Measurements from ENCODE around the gene PHLDA1.
"Not testable (repeated sequence)": the region's sequence is repeated elsewhere in the genome, so short reads cannot be mapped to it uniquely, and the experiment has no call there.

PHLDA1 gene

DNA sequence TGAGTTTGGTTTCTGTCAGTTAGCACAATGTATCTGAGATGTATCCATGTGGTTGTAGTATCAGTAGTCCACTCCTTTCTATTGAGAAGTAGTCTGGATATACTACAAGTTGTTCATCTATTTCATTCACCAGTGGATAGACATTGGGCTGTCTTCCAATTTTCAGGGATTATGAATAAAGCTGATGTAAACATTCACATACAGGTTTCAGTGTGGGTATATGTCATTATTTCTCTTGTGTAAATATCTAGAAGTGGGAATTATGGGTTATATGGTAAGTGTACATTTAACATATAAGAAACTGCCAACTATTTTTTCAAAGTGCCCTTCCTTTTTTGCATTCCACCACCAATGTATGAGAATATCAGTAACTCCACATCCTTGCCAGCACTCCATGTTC lies 35.9 kb downstream of the PHLDA1 start:
- H3K9me3 ChIP-seq (ENCODE audit: control insufficient read depth, low read depth, low read length): no peaks in the 10 kb centered on the region
- no peak overlapping the region for H3K4me3 ChIP-seq (ENCODE audit: low read length)
- H3K27me3 ChIP-seq (ENCODE audit: control insufficient read depth, insufficient read depth, low read length): no peaks in the 10 kb centered on the region
- H3K36me3 ChIP-seq (ENCODE audit: control insufficient read depth, low read depth, low read length): no peaks in the 10 kb centered on the region
- no peaks in the 10 kb centered on the region for H3K4me1 ChIP-seq (ENCODE audit: control insufficient read depth, low read depth, low read length)
- no peak overlapping the region for H3K27ac ChIP-seq (ENCODE audit: low read length)
- no peak overlapping the region for H3K9ac ChIP-seq (ENCODE audit: low read length)

DNA sequence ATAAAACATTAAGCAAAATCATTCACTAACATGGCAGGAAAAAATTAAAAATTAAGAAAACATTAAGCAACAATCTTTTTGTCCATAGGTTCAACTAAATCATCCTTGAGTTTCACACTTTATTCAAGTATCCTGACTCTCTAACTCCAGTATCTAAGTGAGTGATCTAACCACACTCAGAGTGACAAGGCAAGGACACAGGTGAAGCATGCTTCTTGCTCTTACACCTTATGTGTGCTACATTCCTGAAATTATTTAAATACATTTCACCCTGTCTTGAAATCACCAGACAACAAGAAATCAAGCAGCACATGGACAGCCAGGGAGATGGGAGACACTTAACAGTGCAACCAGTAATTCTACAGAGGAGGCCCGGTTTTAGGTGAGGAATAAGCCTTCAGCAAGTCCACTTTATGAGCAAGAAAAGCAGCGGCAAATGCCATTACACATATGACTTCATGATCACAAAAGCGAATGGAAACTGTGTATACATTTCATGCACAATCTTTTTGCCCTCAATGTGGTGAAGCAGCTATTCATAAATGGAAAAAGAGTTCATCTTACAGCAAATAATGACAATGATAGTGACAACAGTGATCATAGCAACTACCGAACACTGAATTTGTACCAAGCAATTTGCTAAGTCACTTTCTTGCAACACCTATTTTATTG lies 37.4 kb downstream of the PHLDA1 start:
- H3K4me3 ChIP-seq (ENCODE audit: low read length): no peak overlapping the region
- no peak overlapping the region for H3K27ac ChIP-seq (ENCODE audit: low read length)
- no peaks in the 10 kb centered on the region for H3K9me3 ChIP-seq (ENCODE audit: control insufficient read depth, low read depth, low read length)
- H3K27me3 ChIP-seq (ENCODE audit: control insufficient read depth, insufficient read depth, low read length): no peaks in the 10 kb centered on the region
- H3K4me1 ChIP-seq (ENCODE audit: control insufficient read depth, low read depth, low read length): no peaks in the 10 kb centered on the region
- no peaks in the 10 kb centered on the region for H3K36me3 ChIP-seq (ENCODE audit: control insufficient read depth, low read depth, low read length)
- H3K9ac ChIP-seq (ENCODE audit: low read length): no peak overlapping the region

DNA sequence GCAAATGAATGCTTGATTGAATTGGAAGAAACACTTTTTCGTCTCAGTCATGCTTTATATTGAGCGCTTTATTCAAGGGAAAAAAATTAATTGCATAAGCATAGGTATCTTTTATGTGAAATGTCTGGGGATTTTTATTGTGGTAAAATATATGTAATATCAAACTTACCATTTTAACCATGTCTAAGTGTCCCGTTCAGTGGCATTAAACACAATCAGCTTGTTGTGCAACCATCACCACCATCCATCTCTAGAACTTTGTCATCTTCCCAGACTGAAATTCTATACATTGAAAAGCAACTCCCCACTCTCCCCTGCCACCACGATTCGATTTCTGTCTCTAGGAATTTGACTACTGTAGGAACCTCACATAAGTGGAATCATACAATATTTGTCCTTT lies 39.8 kb downstream of the PHLDA1 start:
- Histone ChIP-seq H3K36me3 (ENCODE audit: control insufficient read depth, low read depth, low read length) (no peaks in the 10 kb centered on the region), H3K9ac (ENCODE audit: low read length) (no peak overlapping the region), H3K4me3 (ENCODE audit: low read length) (no peak overlapping the region), H3K4me1 (ENCODE audit: control insufficient read depth, low read depth, low read length) (peaks cover under 1% of the 10 kb centered on the region), H3K9me3 (ENCODE audit: control insufficient read depth, low read depth, low read length) (no peaks in the 10 kb centered on the region), H3K27me3 (ENCODE audit: control insufficient read depth, insufficient read depth, low read length) (no peaks in the 10 kb centered on the region), H3K27ac (ENCODE audit: low read length) (no peak overlapping the region)

- H3K9me3 ChIP-seq (ENCODE audit: control insufficient read depth, low read depth, low read length): no peaks in the 10 kb centered on the region
These were observed 41.2 kb downstream of the PHLDA1 start for GRCh38 chr12:75990189-75990912.

DNA sequence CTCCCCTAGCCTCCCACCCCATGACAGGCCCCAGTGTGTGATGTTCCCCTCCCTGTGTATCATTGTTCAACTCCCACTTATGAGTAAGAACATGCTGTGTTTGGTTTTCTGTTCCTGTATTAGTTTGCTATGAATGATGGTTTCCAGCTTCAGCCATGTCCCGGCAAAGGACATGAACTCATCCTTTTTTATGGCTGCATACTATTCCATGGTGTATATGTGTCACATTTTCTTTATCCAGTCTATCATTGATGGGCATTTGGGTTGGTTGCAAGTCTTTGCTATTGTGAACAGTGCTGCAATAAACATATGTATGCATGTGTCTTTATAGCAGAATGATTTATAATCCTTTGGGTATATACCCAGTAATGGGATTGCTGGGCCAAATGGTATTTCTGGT lies 43.9 kb downstream of the PHLDA1 start:
- H3K4me1 ChIP-seq (ENCODE audit: control insufficient read depth, low read depth, low read length); H3K27me3 ChIP-seq (ENCODE audit: control insufficient read depth, insufficient read depth, low read length); H3K9me3 ChIP-seq (ENCODE audit: control insufficient read depth, low read depth, low read length); H3K27ac ChIP-seq (ENCODE audit: low read length); H3K4me3 ChIP-seq (ENCODE audit: low read length); H3K9ac ChIP-seq (ENCODE audit: low read length); H3K36me3 ChIP-seq (ENCODE audit: control insufficient read depth, low read depth, low read length): not testable (repeated sequence)

More at GRCh38 chr12:75990189-75990912, 41.2 kb downstream of the PHLDA1 start:
- H3K4me3 ChIP-seq (ENCODE audit: low read length): no peak overlapping the region
- H3K9ac ChIP-seq (ENCODE audit: low read length): no peak overlapping the region
- no peaks in the 10 kb centered on the region for H3K36me3 ChIP-seq (ENCODE audit: control insufficient read depth, low read depth, low read length)
- H3K4me1 ChIP-seq (ENCODE audit: control insufficient read depth, low read depth, low read length): peaks cover 8% of the 10 kb centered on the region
- no peak overlapping the region for H3K27ac ChIP-seq (ENCODE audit: low read length)
- no peaks in the 10 kb centered on the region for H3K27me3 ChIP-seq (ENCODE audit: control insufficient read depth, insufficient read depth, low read length)

DNA sequence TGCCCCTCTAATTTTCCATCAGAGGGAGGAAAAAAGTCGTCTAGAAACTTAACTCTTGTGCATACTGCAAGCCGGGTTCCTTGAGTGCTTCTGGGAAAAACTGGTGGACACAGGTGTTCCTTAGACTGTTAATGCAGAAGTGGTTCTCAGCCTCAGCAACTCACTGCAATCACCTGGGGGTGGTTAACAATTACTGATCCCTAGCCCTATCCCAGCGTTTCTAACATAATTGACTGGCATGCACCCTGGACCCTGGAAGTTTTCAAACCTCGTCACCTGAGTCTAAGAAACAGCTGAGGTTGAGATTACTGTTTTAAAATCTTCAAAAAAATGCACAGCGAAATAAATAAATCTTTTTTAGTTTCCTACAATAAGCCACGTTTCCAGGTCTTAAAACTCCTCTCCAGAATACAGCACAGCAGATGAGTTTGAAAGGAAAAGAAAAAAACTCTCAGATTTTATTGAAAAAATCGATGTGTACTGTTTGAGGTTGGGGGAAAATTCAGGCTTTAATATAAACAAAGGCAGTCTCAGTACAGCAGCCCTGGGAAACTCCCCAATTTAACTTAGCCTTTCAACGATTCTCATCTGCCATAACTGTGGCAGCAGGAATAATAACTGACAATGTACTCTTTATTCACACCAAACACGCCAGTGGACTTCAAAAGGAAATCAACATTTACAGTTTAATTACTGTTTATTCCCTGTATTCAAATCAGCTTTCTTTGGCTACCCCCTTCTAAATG lies 45.4 kb downstream of the PHLDA1 start:
- Histone ChIP-seq H3K27me3 (ENCODE audit: control insufficient read depth, insufficient read depth, low read length) (no peaks in the 10 kb centered on the region), H3K9me3 (ENCODE audit: control insufficient read depth, low read depth, low read length) (no peaks in the 10 kb centered on the region), H3K36me3 (ENCODE audit: control insufficient read depth, low read depth, low read length) (no peaks in the 10 kb centered on the region), H3K9ac (ENCODE audit: low read length) (no peak overlapping the region), H3K27ac (ENCODE audit: low read length) (no peak overlapping the region), H3K4me1 (ENCODE audit: control insufficient read depth, low read depth, low read length) (peaks cover 8% of the 10 kb centered on the region), H3K4me3 (ENCODE audit: low read length) (no peak overlapping the region)

DNA sequence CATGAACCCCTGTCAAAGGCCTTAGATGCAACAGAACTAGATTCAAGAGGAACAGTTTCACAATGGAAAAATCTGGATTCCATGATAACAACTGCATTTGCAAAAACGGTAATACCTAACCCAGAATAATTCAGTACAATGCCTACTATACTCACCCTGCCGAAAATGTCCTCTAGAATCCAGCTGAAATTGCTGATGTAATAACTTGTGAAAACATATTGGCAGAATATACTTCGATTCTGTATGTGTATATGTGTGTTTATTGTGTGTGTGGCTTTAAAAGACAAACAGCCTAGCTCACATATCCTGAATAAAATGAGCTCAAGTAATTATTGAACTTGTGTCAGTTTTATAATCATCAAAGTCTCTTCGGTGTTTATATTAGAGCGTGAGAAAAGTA lies 46.0 kb downstream of the PHLDA1 start:
- no peaks in the 10 kb centered on the region for H3K27me3 ChIP-seq (ENCODE audit: control insufficient read depth, insufficient read depth, low read length)
- H3K9me3 ChIP-seq (ENCODE audit: control insufficient read depth, low read depth, low read length): no peaks in the 10 kb centered on the region
- H3K36me3 ChIP-seq (ENCODE audit: control insufficient read depth, low read depth, low read length): no peaks in the 10 kb centered on the region
- H3K4me1 ChIP-seq (ENCODE audit: control insufficient read depth, low read depth, low read length): peaks cover 8% of the 10 kb centered on the region
- no peak overlapping the region for H3K27ac ChIP-seq (ENCODE audit: low read length)
- H3K4me3 ChIP-seq (ENCODE audit: low read length): no peak overlapping the region
- H3K9ac ChIP-seq (ENCODE audit: low read length): no peak overlapping the region

DNA sequence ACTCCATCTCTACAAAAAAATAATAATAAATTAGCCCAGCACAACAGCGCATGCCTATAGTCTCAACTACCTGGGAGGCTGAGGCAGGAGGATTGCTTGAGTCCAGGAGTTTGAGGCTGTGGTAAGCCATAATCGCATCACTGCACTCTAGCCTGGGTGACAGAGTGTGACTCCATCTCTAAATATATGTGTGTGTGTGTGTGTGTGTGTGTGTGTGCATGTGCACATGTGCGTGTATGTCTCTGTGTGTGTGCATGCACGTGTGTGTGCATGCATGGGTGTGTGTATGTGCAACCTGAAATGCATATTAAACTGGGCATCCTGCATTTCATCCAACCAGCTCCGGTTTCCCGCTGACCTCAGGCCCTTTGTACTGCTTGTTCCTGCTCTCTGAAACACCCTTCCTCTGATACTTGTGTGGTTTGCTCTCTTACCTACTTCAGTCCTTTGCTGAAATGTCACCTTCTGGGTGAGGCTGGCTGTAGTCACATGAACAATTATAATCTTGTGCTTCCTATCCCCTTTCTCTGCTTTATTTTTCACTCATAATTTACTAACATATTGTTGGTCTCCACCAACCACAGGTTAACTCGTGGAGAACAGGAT lies 46.9 kb downstream of the PHLDA1 start:
- Histone ChIP-seq H3K27me3 (ENCODE audit: control insufficient read depth, insufficient read depth, low read length) (no peaks in the 10 kb centered on the region), H3K4me3 (ENCODE audit: low read length) (no peak overlapping the region), H3K9ac (ENCODE audit: low read length) (no peak overlapping the region), H3K36me3 (ENCODE audit: control insufficient read depth, low read depth, low read length) (no peaks in the 10 kb centered on the region), H3K4me1 (ENCODE audit: control insufficient read depth, low read depth, low read length) (peaks cover 8% of the 10 kb centered on the region), H3K27ac (ENCODE audit: low read length) (no peak overlapping the region), H3K9me3 (ENCODE audit: control insufficient read depth, low read depth, low read length) (no peaks in the 10 kb centered on the region)

DNA sequence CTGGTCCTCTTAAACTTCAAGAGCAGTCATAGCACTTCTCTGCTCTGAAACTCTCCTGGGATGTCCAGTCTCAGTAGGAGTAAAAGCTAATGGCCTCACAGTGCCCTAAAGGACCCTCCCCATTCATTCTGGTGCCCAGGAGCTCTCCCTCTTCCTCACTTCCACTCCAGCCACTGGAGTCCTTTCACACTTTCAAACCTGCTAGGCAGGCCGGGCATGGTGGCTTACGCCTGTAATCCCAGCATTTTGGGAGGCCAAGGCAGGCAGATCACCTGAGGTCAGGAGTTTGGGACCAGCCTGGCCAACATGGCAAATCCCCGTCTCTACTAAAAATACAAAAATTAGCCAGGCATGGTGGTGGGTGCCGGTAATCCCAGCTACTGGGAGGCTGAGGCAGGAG lies 47.7 kb downstream of the PHLDA1 start:
- H3K4me1 ChIP-seq (ENCODE audit: control insufficient read depth, low read depth, low read length); H3K27ac ChIP-seq (ENCODE audit: low read length): not testable (repeated sequence)

DNA sequence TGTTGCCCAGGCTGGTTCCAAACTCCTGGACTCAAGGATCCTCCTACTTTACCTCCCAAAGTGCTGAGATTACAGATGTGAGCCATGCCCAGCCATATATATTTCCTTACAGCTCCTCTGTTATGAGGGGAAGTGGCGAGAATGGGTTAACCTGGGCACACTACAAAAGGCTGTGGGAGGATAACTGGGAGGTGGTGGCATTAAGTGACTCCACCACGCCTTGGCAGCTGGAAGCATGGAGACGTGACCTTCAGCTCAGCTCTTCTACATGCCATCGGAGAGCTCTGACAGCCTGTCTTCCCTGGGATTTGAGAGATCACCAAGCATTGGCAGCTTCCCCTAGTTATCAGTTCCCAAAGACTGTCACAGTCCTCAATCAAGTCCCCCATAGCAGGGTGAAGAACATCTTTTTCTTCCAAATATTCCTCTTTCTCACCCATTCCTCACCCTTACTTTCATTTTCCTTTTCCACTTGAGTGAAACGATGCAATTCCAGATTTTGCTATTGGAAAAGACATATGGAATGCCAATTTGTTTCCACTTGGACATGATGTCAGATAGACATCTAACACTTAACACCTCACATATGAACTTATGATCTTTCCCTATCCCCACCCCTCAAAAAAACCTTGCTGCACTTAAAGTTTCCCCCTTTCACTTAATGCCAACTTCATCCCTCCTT lies 48.5 kb downstream of the PHLDA1 start:
- Histone ChIP-seq H3K36me3 (ENCODE audit: control insufficient read depth, low read depth, low read length) (no peaks in the 10 kb centered on the region), H3K27me3 (ENCODE audit: control insufficient read depth, insufficient read depth, low read length) (no peaks in the 10 kb centered on the region), H3K4me1 (ENCODE audit: control insufficient read depth, low read depth, low read length) (peaks cover 16% of the 10 kb centered on the region), H3K27ac (ENCODE audit: low read length) (no peak overlapping the region), H3K9ac (ENCODE audit: low read length) (no peak overlapping the region), H3K9me3 (ENCODE audit: control insufficient read depth, low read depth, low read length) (no peaks in the 10 kb centered on the region), H3K4me3 (ENCODE audit: low read length) (no peak overlapping the region)

More for the DNA sequence above, 47.7 kb downstream of the PHLDA1 start:
- H3K9me3 ChIP-seq (ENCODE audit: control insufficient read depth, low read depth, low read length); H3K27me3 ChIP-seq (ENCODE audit: control insufficient read depth, insufficient read depth, low read length); H3K36me3 ChIP-seq (ENCODE audit: control insufficient read depth, low read depth, low read length); H3K9ac ChIP-seq (ENCODE audit: low read length); H3K4me3 ChIP-seq (ENCODE audit: low read length): not testable (repeated sequence)

- H3K27ac ChIP-seq (ENCODE audit: low read length): no peak overlapping the region
These were observed 49.4 kb downstream of the PHLDA1 start for GRCh38 chr12:75982169-75982564.

More at GRCh38 chr12:75982169-75982564, 49.4 kb downstream of the PHLDA1 start:
- H3K36me3 ChIP-seq (ENCODE audit: control insufficient read depth, low read depth, low read length): no peaks in the 10 kb centered on the region
- H3K9me3 ChIP-seq (ENCODE audit: control insufficient read depth, low read depth, low read length): no peaks in the 10 kb centered on the region
- no peaks in the 10 kb centered on the region for H3K27me3 ChIP-seq (ENCODE audit: control insufficient read depth, insufficient read depth, low read length)
- H3K9ac ChIP-seq (ENCODE audit: low read length): no peak overlapping the region
- H3K4me1 ChIP-seq (ENCODE audit: control insufficient read depth, low read depth, low read length): peaks cover 21% of the 10 kb centered on the region
- no peak overlapping the region for H3K4me3 ChIP-seq (ENCODE audit: low read length)

Data from iPS-18a (cell line).